HL-60 (cell line): ENCODE results near the gene DAPL1.

ENCODE experiments used
- DNase-seq, 2 experiments: peaks; one replicate each; pipeline ENCODE4 v3.0.0-alpha.2; 2010 to 2020; ENCODE audit warnings: low read depth in 1 of 2, low spot score in 1 of 2
- H3K27ac ChIP-seq: fragments of 250-450 bp; sonication (Bioruptor Pico); replicated peaks from 2 replicates; pipeline ENCODE4 v1.5.1; 2020; ENCODE audit warnings: mild to moderate bottlenecking, moderate library complexity
- H3K27me3 ChIP-seq: fragments of 250-450 bp; sonication (Bioruptor Pico); 2 replicates; pipeline ENCODE4 v1.5.1; 2021; ENCODE audit warnings: mild to moderate bottlenecking, moderate library complexity; ENCODE audit not compliant: insufficient read depth, poor library complexity, severe bottlenecking
- H3K4me3 ChIP-seq: replicated peaks from 2 replicates; pipeline ENCODE4 v1.5.1; 2011; ENCODE audit warnings: mild to moderate bottlenecking, control low read depth, low read length; ENCODE audit not compliant: insufficient read depth
- GABPA ChIP-seq: IDR thresholded peaks from 2 replicates; pipeline ENCODE4 v1.6.1; 2012; ENCODE audit warnings: low read depth
- POLR2AphosphoS5 ChIP-seq: IDR thresholded peaks from 2 replicates; pipeline ENCODE4 v1.6.1; 2012; ENCODE audit warnings: low read depth
- SPI1 ChIP-seq: IDR thresholded peaks from 2 replicates; pipeline ENCODE4 v1.6.1; 2012; ENCODE audit warnings: low read depth, mild to moderate bottlenecking, borderline replicate concordance
- TF ChIP-seq, protein P1 (sequence below): IDR thresholded peaks from one replicate; pipeline ENCODE4 v1.5.1; 2011; ENCODE audit warnings: low read length, control low read depth, inconsistent platforms; ENCODE audit not compliant: insufficient read depth
- TF ChIP-seq, protein P2 (sequence below): IDR thresholded peaks from 2 replicates; pipeline ENCODE4 v1.6.1; 2012; ENCODE audit warnings: low read depth; ENCODE audit not compliant: insufficient replicate concordance

The DAPL1 gene

DNA sequence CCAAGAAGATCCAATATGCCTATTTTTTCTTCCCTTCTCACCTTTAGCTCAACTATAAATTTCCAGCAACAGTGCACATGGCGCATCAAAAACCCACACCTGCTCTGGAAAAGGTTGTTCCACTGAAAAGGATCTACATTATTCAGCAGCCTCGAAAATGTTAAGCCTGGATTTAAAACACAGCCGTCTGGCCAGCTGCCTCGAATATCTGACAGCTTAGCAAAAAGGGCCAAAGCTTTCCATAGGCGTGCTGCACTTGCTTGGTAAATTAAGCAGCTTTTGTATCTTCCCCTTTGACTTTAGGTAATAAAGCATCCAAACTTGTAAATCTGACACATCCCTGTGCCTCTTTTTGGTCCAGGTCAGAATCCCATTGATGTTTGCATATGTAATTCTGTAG, 20.5 kb downstream of the DAPL1 start:
- no peak overlapping the region for H3K27ac ChIP-seq
- no peak for DNase-seq
- TF ChIP-seq GABPA (no peak), POLR2AphosphoS5 (no peak), SPI1 (no peak)
- TF ChIP-seq, protein P1, sequence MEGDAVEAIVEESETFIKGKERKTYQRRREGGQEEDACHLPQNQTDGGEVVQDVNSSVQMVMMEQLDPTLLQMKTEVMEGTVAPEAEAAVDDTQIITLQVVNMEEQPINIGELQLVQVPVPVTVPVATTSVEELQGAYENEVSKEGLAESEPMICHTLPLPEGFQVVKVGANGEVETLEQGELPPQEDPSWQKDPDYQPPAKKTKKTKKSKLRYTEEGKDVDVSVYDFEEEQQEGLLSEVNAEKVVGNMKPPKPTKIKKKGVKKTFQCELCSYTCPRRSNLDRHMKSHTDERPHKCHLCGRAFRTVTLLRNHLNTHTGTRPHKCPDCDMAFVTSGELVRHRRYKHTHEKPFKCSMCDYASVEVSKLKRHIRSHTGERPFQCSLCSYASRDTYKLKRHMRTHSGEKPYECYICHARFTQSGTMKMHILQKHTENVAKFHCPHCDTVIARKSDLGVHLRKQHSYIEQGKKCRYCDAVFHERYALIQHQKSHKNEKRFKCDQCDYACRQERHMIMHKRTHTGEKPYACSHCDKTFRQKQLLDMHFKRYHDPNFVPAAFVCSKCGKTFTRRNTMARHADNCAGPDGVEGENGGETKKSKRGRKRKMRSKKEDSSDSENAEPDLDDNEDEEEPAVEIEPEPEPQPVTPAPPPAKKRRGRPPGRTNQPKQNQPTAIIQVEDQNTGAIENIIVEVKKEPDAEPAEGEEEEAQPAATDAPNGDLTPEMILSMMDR, result no peak
- TF ChIP-seq, protein P2, sequence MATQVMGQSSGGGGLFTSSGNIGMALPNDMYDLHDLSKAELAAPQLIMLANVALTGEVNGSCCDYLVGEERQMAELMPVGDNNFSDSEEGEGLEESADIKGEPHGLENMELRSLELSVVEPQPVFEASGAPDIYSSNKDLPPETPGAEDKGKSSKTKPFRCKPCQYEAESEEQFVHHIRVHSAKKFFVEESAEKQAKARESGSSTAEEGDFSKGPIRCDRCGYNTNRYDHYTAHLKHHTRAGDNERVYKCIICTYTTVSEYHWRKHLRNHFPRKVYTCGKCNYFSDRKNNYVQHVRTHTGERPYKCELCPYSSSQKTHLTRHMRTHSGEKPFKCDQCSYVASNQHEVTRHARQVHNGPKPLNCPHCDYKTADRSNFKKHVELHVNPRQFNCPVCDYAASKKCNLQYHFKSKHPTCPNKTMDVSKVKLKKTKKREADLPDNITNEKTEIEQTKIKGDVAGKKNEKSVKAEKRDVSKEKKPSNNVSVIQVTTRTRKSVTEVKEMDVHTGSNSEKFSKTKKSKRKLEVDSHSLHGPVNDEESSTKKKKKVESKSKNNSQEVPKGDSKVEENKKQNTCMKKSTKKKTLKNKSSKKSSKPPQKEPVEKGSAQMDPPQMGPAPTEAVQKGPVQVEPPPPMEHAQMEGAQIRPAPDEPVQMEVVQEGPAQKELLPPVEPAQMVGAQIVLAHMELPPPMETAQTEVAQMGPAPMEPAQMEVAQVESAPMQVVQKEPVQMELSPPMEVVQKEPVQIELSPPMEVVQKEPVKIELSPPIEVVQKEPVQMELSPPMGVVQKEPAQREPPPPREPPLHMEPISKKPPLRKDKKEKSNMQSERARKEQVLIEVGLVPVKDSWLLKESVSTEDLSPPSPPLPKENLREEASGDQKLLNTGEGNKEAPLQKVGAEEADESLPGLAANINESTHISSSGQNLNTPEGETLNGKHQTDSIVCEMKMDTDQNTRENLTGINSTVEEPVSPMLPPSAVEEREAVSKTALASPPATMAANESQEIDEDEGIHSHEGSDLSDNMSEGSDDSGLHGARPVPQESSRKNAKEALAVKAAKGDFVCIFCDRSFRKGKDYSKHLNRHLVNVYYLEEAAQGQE, result no peak
- H3K4me3 ChIP-seq, result no peak overlapping the region
- no peaks in the 10 kb centered on the region for H3K27me3 ChIP-seq

DNA sequence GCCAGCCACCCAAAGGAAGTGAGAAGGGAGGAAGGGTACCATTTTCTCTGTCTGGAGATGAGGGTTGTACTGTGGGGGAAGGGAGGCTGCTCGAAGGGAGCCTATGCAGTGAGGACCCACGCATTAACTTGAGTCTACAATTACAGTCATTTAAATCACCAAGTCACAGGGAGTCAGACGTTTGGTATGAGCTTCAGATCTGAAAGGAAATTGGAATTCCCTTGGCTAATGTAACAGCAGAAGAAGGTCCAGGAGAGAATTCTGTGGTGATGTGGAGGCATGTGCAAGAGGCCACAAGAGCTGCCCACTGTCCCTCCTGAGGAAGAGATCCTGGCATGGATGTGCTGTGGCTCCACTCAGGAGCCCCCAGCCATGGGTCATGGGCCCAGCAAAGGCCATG, 22.5 kb downstream of the DAPL1 start:
- no peak for TF ChIP-seq SPI1
- TF ChIP-seq GABPA, result no peak
- TF ChIP-seq, protein P1, result no peak
- TF ChIP-seq POLR2AphosphoS5, result no peak
- TF ChIP-seq, protein P2, result no peak

GRCh38 chr2:158818511-158818910, 23.4 kb downstream of the DAPL1 start:
- Histone ChIP-seq H3K27me3 (peaks cover 3% of the 10 kb centered on the region), H3K4me3 (no peak overlapping the region), H3K27ac (no peak overlapping the region)
- DNase-seq, result no peak
- TF ChIP-seq, protein P1, result no peak
- TF ChIP-seq POLR2AphosphoS5 (no peak), GABPA (no peak)
- TF ChIP-seq, protein P2, result no peak

More for the DNA sequence above, 22.5 kb downstream of the DAPL1 start:
- no peak overlapping the region for H3K4me3 ChIP-seq
- no peak for DNase-seq
- H3K27me3 ChIP-seq, result peaks cover 3% of the 10 kb centered on the region
- H3K27ac ChIP-seq, result no peak overlapping the region
